IPS-18c (cell line): Measurements from ENCODE around the gene DSCAML1.

ENCODE experiments used
- H3K4me3 ChIP-seq: 2 replicates; pipeline ENCODE4 v1.7.0; 2013; ENCODE audit warnings: low read depth, mild to moderate bottlenecking, low read length, moderate library complexity; ENCODE audit not compliant: insufficient read depth
- H3K9me3 ChIP-seq: one replicate; pipeline ENCODE4 v1.6.1; 2013; ENCODE audit warnings: mild to moderate bottlenecking, low read length, moderate library complexity; ENCODE audit not compliant: control insufficient read depth, insufficient read depth

DSCAML1 gene

DNA sequence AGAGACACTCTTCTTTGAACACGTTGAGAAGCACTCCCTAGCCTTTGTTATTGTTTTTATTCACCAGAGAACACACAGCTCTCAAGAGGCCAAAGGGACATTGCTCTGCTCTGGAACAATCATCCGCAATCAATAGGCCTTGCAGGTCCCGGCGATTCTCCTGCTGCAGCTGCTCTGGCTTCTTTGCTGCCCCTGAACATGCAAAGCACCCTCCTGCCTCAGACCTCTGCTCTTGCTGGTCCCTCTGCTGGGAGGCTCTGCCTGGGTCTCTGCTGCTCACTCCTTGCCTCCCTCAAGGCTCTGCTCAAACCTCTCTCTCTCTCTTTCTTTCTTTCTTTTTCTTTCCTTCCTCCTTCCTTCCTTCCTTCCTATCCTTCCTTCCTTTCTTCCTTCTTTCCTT is 232.7 kb downstream of the DSCAML1 start:
- H3K9me3 ChIP-seq, result no peaks in the 10 kb centered on the region

DNA sequence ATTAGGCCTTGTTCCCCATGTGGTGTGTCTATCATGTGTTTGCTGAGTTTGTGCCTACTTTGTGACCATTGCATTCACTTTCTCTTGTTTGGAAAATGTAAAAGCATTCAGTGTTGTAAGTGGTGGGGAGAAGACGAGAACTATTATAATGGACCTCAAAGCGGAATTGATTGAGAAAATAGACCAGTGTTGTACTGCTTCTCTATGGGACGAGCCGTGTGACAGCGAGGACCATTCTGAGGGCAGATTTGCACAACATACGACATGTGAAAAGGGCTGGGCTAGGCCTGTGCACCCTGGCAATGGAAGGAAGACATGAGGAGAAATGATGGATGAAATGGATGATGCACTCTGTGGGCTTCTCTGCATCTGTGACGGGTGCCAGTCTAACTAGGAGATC is 233.5 kb downstream of the DSCAML1 start:
- no peaks in the 10 kb centered on the region for H3K9me3 ChIP-seq
- H3K4me3 ChIP-seq, result no peak overlapping the region

More for the DNA sequence above, 232.7 kb downstream of the DSCAML1 start:
- H3K4me3 ChIP-seq, result no peak overlapping the region

DNA sequence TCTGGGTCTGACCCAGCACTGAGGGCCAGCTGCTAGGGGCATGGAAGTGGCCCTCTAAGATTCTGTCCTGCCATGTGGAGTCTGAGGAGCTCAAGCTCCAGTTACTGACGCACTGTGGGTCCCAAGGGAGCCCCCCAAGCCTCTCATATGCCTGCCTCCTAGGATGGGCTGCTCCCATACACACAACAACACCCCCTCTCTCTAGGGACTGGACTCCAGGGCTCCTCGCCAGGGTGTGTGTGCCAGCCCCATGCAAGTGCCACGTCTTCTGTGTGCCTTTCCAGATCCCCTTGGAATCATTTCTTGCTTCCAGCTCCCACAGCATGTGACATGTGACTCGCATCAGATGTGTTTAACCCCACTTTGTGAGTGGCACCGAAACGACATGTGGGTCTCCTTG is 234.9 kb downstream of the DSCAML1 start:
- H3K4me3 ChIP-seq, result no peak overlapping the region
- H3K9me3 ChIP-seq, result no peaks in the 10 kb centered on the region

DNA sequence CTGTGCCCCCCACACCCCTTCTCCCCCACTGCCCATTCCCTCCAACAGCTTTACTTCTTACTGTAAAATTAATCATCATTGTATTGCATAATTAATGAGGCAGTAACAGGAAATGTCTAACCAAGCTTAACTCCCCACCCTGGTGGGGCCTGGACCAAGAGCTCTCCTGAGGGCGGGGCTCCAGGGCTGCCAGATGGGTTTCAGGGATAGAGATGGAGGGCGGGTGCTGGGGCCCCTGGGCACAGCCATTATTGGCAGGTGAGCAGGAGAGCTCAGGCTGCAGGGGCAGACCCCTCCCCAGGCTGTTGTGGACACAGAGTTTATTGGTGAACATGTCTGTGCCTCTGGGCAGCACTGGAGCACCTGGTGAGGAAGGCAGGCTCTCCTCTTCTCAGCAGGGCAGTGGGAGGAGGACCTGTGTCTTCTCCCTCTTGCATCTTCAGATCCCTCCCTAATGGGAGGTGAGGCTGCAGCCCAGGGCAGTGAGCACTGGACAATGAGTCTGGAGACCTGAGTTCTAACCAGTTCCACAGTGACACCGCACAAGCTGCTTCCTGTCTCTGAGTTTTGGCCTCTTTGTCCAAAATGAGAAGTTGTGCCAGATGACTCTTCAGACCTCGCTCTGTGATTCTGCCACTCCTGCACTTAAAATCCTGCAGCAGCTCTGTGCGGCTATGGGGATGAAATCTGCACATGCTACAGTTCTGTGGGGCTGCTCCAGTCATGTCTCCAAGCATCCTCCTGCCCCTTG is 236.1 kb downstream of the DSCAML1 start:
- Histone ChIP-seq H3K4me3 (no peak overlapping the region), H3K9me3 (no peaks in the 10 kb centered on the region)

DNA sequence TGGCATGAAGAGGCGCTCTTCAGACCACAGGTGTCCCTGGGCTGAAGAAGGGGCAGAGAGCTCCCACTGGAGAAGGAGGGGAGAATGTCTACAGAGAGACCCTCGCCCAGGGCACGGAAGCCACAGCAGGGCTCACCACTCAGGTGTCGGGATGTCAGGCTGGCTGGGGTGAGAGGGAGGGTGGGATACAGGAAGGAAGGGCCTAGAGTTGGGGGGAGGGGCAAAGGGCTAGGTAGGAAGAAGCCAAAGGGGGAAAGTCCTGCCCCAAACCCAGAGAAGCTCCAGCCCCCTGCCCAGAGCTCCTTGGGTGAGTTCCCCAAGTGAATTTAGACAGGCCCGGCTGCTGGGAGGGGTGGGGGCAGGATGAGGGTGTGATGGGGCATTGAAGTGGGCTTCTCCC is 237.3 kb downstream of the DSCAML1 start:
- no peaks in the 10 kb centered on the region for H3K9me3 ChIP-seq
- H3K4me3 ChIP-seq, result no peak overlapping the region

DNA sequence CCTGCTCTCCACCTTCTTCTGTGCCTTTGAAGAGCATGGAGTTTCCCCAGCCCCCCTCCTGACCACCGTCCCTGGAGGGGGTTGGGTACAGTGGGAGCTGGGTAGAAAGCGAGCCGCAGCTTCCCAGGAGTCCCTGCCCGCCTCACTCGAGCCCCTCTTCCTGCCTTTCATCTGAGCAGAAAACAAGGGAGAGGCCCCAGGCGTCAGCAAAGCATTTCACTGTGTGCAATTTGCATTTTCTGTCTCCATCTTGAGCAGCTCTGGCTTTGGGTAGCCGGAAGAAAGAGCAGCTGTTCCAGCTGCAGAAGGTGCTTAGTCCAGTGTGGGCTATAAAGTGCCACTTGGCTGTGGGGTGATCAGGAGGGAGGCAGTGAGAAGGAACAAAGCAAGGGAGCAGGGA is 239.7 kb downstream of the DSCAML1 start:
- Histone ChIP-seq H3K4me3 (no peak overlapping the region), H3K9me3 (no peaks in the 10 kb centered on the region)

DNA sequence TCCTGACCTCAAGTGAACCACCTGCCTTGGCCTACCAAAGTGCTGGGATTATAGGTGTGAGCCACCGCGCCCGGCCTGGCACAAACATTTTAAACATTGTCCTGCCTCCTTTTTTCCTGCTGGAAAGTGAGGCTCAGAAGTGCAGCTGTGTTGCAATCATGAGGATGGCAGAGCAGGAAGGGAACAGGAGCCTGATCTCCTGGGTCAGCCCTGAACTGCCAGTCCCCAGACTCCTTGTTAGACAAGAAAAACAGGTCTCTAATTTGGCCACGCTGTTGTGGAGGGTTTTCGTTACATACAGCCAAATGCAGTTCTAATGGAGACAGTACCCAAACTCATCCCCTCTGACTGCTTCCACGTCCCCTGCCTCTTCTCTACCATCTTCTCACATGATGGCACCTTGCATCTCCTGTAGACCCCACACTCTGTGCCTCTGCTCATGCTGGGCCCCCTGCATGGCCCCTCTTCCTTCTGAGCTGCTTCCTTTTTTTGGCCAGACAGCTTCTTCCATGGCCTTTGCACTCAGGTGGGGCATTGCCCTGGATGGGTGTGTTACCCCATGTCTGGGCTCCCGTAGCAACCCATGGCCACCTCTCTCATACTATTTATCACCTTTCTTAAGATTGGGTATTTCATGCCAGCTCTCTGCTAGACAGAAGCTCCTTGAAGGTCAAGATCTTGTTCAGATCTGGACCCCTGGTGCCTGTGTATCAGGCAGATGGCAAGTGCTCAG is 242.2 kb downstream of the DSCAML1 start:
- Histone ChIP-seq H3K9me3 (no peaks in the 10 kb centered on the region), H3K4me3 (no peak overlapping the region)

DNA sequence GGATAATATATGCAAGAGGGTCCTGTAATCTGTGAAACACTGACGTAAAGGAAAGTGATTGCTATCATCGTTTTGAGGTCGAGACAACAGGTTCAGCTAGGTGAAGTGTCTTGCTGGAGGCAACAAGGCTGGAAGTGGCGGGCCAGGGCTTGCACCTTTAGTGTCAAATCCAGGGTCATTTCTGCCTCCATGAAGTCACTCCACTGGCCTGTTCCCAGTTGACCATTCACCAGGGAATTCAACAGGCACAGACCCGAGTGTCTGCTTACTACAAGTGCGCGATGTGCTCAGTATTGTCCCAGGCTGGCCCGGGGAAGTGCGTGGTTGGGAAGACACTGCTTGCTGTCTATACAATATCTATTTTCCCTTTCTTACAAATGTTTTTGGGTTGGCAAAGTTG is 244.4 kb downstream of the DSCAML1 start:
- Histone ChIP-seq H3K9me3 (no peaks in the 10 kb centered on the region), H3K4me3 (no peak overlapping the region)

DNA sequence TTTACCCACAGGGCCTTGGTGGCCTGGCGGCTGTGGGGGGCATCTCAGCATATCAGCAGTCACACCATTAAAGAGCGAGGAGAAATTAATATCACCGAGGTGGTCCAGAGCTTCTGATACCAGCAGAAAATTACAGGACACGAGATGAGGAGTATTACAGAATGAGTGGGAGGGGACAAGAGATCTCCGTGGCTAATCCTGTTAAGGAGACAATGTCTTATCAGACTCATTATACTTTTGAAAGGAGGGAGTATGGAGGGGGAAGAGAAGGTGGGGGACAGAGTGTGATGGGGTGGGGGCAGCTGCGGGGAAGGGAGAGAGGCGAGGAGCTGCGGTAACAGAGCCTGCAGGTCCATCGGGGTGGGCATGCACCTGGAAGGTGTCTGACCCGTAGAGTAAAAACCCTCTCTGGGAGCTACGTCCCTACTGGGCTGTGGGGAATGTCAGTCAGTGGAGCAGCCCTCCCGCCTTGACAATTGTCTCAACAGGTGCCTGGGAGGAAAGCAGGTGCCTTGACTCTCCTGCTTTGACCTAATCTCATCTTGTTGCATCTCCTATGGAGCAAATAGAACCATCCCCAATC is 245.2 kb downstream of the DSCAML1 start:
- Histone ChIP-seq H3K9me3 (no peaks in the 10 kb centered on the region), H3K4me3 (no peak overlapping the region)

DNA sequence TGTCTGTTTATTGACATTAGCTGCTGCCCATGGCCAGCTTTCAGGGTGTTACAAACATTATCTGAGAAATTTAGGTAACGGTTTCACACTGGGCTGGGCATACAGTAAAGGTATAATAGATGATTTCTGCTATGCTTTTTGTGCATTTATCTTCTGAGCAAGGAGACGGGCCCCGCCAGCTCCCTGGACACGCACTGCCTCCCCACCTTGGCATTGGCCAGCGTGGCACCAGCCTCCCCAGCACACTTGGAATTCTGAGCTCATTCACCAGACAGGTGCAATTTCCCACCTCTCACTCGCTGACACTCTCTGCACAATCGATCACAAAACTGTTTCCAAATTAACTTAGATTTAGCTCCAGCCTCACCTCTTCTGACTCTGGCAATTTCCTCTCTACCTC is 246.6 kb downstream of the DSCAML1 start:
- no peaks in the 10 kb centered on the region for H3K9me3 ChIP-seq
- no peak overlapping the region for H3K4me3 ChIP-seq

DNA sequence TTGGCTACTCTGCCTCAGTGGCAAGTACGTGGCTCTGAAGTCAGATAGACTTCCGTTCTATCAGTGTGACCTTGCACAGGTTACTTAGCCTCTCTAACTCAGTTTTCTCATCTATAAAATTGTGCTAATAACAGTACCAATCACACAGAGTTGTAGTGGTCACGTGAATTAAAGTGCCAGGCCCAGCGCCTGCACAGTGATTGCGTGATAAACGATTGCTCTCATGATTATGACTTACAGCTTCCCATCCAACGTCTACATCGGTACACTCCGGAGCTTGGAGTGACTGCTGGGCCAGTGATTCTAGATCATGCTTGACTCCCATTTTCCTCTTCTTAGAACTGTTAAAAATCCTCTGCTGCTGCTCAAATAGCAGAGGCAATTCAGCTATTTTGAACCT is 247.6 kb downstream of the DSCAML1 start:
- no peaks in the 10 kb centered on the region for H3K9me3 ChIP-seq

DNA sequence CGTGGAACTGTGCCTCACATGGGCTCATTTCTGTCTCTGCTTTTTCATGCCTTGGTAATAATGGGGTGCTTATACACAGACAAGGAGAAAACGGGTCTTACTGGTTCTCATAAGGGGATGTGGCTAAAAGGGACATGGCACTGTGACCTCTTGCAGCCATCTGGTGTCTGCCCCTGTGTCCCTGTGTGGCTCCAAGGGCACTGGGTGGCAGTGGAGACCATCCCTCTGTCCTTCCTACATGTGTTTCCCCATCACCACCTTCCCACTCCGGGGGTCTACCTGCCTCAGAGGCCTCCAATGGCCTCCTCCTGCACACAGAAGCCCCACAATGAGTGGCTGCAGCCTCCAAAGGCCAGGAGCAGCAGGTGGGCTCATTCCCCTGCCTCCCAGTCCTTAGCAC is 248.1 kb downstream of the DSCAML1 start:
- Histone ChIP-seq H3K4me3 (no peak overlapping the region), H3K9me3 (no peaks in the 10 kb centered on the region)

More for the DNA sequence above, 247.6 kb downstream of the DSCAML1 start:
- H3K4me3 ChIP-seq, result no peak overlapping the region

DNA sequence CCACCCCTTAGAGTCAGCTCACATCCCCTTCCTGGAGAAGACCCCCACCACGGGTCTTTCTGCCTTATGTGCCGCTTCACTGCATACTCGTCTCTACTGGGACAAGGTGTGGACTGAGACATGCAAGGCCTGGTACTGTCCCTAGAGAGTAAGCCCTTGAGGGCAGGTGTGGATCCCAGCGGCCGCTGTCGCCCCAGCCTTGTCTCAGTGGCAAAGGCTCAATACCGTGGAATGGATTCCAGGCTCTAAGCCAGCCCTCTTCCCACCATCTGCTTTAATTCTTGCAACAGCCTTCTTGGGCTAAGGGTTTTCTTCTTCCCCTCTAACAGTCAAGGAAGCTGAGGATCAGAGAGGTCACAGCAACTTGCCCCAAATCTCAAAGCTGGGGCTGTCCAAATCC is 249.1 kb downstream of the DSCAML1 start:
- Histone ChIP-seq H3K9me3 (no peaks in the 10 kb centered on the region), H3K4me3 (no peak overlapping the region)

DNA sequence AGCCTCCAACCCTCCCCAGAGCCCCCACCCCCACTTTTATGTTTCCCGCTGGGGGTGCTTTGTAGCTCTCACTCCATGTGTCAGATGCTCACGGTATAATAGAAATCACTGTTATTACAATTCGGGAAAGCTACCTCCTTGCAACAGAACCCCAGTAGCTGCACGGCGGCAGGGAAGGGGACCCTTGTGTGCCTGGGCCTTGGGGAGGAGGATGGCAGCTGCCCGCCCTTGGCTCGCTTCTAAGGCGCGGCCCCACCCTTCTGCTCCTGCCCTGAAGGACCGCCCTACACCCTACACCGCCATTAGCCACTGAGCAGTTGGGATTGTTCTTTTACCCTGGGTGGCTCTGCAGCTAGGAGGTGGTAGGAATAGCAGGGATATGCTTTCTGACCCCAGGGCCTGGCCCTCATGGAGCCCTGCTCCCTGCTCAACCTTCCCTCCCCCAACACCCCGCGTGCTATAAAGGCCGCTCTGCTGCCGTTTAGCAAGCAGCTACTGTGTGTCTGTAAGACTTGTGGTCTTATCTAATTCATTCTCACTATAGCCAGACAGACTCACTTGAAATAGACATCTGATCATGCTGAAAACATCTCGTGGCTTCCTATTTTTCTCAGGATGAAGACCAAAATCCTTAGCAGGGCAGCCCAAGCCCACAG is 249.7 kb downstream of the DSCAML1 start:
- no peaks in the 10 kb centered on the region for H3K9me3 ChIP-seq

DNA sequence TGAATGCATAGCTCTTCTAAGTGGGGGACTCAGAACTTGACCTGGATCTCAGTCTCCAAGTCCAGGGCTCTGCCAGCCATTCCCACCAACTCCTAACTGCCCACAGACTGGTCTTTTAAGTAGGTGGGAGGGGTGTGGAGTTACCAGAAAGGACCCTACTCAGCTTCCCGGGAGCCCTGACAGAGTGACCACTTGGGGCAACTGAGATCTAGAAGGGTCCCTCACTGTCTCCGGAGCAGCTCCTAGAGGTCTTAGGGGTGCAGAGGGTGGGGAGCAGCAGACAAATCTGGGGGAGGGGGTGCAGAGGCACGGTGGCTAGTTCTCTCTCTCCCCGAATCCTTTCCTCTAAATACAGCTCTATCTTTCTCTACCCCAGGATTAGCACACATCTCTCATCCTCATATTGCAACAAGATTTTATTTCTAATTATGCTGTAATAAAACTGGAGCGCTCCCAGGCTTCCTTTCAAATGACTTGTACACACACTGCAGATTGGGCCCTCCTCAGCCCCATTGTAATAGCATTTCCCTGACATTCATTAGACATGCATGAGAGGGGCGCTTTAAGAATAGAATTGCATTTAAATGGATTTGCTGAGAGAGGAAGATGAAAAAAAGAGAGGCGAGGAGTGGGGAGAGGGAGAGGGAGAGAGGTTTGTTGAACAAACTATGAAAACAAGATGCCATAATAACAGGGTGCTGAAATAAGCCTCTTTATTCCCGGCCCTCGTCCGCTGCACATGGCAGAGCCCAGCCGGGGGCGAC is 250.4 kb downstream of the DSCAML1 start:
- Histone ChIP-seq H3K4me3 (no peak overlapping the region), H3K9me3 (no peaks in the 10 kb centered on the region)

More for the DNA sequence above, 249.7 kb downstream of the DSCAML1 start:
- no peak overlapping the region for H3K4me3 ChIP-seq

DNA sequence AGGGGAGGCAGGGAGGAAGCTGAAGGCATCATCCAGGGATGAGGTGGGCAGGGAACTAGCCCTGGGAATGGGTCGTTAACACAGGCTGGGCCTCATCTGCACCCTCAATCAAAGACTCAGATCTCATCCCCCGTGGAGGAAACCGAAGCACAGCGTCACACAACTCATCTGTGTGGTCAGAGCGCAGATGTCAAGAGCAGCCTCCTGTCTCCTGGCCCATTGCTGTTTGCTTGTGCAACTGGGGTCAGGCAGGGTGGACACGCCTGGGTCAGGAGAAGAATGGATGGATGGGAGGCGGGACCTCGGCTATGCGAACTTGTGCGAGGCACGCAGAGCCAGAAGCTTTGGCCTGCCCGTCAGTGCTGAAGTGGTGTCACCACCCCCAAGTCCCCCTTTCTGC is 251.3 kb downstream of the DSCAML1 start:
- H3K9me3 ChIP-seq, result no peaks in the 10 kb centered on the region
- no peak overlapping the region for H3K4me3 ChIP-seq

DNA sequence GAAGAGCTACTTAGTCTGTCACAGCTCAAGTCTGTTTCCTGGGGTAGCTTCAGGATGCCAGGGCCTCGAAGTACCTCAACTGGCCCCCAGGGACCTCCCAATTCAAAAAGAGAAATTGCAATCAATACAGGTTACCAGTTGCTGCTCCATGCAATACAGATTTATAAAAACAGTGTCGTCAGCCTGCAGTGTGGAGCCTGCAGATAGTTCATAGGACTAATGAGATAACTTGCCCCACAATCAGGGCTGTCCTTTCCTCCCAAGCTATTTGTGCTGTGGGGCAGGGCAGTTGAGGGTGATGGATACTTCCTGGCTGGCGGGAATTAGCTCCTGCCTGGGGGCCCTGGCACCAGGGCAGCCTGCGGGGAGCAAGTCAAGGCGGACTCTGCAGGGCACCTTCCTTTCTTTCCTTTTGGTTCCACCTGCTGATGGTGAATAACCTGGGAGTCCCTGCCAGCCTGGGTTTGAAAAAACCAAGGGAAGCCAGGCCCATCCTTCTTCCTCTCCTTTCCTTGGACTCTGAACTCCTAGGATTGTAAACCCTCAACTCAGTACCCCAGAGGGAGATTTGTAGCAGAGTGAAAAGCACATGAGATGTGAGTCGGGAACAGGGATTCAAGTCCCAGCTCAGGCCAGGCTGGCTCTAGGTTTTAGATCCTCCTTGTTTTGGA is 252.8 kb downstream of the DSCAML1 start:
- Histone ChIP-seq H3K9me3 (no peaks in the 10 kb centered on the region), H3K4me3 (no peak overlapping the region)
